GM21423 (cell line): Measurements from ENCODE around the gene TTBK2.
"Not testable (repeated sequence)": the region's sequence is repeated elsewhere in the genome, so short reads cannot be mapped to it uniquely, and the experiment has no call there.

Experiments
- ATAC-seq: cut with Tn5 transposase; IDR thresholded peaks from one replicate; pipeline ENCODE4 v1.9.1; 2021; ENCODE audit warnings: mild to moderate bottlenecking, moderate library complexity; ENCODE audit not compliant: unreplicated experiment

TTBK2 gene

DNA sequence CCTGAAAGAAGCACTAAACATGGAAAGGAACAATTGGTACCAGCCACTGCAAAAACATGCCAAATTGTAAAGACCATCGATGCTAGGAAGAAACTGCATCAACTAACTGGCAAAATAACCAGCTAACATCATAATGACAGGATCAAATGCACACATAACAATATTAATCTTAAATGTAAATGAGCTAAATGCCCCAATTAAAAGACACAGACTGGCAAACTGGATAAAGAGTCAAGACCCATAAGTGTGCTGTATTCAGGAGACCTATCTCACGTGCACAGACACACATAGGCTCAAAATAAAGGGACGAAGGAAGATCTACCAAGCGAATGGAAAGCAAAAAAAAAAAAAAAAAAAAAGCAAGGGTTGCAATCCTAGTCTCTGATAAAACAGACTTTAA, 154.5 kb downstream of the TTBK2 start:
- not testable (repeated sequence) for ATAC-seq

DNA sequence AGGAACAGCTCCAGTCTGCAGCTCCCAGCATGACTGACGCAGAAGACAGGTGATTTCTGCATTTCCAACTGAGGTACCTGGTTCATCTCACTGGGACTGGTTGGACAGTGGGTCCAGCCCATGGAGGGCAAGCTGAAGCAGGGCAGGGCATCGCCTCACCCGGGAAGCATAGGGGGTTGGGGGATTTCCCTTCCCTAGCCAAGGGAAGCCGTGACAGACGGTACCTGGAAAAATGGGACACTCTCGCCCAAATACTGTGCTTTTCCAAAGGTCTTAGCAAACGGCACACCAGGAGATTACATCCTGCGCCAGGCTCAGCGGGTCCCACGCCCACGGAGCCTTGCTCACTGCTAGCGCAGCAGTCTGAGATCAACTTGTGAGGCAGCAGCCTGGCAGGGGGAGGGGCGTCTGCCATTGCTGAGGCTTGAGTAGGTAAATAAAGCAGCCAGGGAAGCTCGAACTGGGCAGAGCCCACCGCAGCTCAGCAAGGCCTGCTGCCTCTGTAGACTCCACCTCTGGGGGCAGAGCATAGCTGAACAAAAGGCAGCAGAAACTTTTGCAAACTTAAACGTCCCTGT, 156.3 kb downstream of the TTBK2 start:
- not testable (repeated sequence) for ATAC-seq

DNA sequence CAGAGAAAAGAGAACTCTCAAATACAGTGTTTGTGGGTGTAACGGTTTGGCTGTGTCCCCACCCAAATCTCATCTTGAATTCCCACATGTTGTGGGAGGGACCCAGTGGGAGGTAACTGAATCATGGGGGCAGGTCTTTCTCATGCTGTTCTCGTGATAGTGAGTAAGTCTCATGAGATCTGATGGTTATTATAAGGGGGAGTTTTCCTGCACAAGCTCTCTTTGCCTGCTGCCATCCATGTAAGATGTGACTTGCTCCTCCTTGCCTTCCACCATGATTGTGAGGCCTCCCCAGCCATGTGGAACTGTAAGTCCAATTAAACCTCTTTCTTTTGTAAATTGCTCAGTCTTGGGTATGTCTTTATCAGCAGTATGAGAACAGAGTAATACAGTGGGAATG, 158.8 kb downstream of the TTBK2 start:
- ATAC-seq, result not testable (repeated sequence)

DNA sequence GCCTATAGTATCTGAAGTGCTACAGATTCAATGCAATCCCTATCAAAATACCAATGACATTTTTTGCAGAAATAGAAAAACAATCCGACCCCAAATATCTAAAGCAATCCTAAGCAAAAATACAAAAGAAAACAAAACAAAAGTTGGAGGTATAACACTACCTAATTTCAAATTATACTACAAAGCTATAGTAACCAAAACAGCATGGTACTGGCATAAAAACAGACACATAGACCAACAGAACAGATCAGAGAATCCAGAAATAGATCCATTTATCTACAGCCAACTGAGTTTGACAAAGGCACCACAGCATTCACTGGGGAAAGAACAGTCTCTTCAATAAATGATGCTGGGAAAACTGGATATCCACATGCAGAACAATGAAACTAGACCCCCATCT, 159.8 kb downstream of the TTBK2 start:
- no peak for ATAC-seq

DNA sequence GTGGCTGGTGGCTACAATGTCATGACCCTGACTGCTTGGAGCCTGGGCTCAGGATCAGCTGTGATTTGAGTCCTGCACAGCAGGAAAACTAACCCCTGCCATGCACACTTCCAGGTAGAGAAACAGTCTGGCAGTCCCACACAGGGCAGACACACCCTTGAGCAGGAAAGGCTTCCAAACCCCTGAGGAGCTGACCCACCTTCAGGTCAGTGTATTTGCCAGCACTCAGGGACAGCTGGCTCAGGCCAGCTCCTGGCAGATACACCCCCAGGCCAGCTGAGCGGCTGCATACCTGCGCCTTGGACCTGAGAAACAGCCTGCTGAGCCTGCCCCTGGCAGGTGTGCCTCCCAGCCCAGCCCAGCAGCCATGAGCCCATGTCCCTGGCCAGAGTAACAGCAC, 161.5 kb downstream of the TTBK2 start:
- ATAC-seq, result no peak

DNA sequence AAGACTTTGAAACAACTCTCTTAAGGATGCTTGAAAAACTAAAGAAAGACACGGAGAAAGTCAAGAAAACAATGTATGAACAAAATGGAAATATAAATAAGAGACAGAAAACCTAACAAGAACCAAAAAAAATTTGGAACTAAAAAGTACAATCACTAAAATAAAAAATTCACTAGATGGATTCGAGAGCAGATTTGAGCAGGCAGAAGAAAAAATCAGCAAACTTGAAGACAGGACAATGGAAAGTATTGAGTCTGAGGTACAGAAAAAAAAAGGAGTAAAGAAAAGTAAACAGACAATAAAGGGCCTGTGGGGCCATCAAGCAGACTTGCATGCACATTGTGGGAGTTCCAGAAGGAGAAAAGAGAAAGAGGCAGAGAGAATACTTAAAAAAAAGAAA, 170.3 kb downstream of the TTBK2 start:
- ATAC-seq, result no peak

DNA sequence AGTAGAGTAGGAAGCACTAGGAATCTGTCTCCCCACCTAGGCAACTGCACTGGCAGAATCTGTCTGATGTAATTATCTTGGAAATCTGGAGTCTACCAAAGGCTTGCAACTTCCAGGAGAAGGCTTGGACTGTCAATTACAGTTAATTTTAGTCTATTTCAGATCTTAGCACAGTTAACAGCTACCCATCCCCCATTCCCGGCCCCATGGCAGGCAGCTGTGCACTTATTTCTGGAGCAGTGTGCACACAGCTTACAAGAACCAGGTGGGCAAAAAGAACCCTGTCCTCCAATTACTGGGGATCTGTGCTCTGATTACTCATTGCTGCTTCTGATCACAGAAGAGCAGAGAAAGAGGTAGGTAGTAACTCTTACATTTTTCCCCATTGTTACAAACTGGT, 171.3 kb downstream of the TTBK2 start:
- ATAC-seq, result no peak

DNA sequence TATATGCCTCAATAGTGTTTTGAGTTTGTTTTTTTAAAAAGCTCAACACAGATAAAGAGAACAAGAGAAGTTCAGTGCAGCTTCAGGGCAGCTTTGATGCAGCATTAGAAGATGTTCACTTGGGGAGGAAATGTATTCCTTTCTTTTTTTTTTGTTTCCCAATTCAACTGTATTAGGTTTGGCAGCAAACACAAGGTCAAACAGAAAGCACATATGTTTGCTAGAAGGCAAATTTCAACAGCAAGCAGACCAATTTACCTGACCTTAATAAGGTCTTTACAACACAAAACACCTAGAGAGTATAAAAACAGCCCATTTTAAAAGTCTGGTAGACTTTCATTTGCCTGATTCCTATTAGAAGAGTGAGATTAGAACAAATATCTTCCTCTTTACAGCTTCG, 176.4 kb downstream of the TTBK2 start:
- no peak for ATAC-seq

DNA sequence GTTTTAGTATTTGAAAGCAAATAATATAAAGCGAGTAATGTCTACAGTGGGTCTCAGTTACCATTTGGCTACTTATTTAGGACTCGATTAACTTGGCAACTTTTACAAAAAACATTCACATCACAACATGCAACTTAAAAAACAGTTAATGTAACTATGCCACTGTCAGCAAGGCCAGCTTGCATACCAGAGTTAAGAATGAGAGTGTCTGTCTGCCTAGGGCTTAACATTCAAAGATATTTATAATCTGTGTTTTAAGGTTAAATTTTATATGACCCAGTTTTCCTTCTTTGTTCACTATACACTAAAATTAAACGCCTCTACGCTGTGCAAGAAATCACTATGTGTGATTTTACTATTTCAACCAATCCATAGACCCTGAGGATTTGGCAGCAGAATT, 178.4 kb downstream of the TTBK2 start:
- ATAC-seq, result no peak

DNA sequence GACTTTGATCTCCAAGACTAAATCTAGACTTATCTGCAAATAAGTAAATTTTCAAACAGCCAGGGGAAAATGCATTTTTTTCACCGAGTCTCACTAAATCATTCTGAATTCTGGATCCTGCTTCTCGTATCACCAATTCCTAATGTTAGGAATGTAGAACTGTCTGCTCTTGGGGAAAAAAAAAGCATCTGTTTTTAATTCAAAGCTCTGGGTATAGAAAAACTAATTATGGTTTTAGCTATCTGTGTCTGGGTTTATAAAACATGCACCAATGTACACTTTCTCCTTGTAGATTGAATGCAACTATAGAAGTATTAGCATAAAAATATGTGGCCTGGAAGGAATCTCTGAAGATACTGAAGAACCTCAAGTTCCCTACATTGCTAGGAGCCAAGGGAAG, 178.9 kb downstream of the TTBK2 start:
- ATAC-seq, result no peak

DNA sequence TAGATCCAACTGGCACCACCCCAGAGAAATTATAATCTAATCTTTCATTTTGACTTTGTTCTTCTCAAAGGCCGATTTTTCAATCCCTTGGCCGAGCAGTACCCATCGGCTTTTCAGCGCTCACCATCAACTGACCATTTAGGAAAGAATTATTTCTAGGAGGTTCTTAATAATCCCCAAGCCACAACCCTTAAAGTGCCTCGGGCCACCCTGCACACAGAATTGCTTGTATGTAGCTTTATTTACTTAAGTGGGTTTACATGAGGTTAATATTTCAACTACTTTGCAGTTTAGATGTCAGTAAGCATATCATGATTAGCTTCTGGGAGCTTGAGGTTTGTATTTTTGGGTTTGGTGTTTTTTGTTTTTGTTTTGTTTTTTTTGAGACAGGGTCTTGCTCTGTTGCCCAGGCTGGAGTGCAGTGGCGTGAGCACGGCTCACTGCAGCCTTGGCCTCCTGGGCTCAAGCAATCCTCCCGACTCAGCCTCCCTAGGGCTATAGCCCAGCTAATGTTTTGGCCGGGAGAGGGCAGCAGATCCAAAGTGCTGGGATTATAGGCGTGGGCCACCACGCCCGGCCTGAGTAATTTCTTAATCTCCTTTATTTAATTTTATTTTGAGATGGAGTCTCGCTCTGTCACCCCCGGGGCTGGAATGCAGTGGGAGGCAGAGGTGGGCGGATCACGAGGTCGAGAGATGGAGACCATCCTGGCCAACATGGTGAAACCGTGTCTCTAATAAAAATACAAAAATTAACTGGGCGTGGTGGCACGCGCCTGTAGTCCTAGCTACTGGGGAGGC, 182.8 kb downstream of the TTBK2 start:
- ATAC-seq, result no peak

DNA sequence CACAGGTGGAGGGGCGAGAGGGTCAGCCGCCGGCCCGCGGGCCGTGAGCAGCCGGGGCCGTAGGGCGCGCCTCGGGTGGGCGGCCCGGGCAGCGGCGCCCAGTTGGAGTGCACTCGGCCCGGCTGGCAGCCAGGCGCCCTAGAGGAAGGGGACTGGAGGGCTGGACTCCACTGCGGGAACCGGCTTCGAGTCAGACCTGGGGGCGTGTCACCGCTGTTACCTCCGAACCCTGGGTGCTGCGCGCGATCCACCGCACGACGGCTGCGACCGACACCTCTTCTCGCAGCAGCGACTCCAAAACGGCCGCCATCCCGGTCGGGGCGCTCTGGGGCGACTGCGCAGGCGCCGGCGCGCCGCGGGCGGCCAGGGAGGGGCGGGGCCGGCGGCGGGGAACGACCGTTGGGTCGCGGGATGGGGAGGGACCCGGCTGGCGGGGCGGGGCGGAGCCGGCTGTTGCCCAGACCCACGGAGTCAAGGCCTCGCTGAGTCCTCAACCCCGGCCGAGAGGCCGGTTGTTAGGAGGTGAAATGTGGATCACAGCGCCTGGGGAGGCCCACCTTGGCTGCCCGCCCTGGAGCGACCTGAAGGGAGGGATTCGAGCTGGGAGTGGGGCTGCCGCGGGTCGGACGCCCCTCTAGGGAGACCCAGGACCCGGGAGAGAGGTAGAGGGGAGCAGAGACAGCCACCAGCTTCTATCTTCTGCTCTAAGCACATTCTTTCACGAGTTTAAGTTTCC, 183.6 kb downstream of the TTBK2 start, which contains the start of gene CDAN1:
TSS of gene CDAN1 (minus strand) at position 336 of the 736 bp plus-strand sequence. CDS start at position 310, 26 bp downstream.
- peak; percentile 86 for ATAC-seq

DNA sequence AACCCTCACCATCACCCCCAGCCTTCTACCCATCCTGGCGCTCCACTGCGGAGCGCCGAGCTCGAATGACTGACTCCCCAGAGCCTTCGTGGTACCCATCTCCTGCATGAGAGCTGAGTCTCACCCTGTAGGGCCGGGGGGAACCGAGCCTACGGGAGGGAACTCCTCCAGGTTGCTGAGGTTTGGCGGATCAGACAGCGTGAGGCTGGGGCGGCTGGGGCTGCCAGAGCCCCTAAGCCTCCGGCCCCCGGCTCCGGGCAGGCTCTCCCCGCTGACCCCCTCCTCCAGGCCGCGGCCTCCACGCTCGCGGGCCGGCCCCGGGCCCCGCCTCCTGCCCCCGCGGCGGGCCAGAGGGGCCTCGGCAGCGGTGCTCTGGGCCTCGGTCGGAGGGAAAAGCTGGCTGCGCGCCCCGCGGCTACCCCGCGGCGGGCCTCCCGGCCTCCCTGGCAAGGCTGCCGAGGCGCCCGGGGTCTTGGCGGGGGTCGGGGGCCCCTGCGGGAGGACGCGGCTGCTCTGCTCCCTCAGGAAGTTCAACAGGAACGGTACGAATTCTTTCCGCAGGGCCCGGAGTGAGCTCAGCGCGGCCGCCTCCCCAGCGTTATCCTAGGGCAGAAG, 184.3 kb downstream of the TTBK2 start:
- ATAC-seq, result peak; percentile 20

DNA sequence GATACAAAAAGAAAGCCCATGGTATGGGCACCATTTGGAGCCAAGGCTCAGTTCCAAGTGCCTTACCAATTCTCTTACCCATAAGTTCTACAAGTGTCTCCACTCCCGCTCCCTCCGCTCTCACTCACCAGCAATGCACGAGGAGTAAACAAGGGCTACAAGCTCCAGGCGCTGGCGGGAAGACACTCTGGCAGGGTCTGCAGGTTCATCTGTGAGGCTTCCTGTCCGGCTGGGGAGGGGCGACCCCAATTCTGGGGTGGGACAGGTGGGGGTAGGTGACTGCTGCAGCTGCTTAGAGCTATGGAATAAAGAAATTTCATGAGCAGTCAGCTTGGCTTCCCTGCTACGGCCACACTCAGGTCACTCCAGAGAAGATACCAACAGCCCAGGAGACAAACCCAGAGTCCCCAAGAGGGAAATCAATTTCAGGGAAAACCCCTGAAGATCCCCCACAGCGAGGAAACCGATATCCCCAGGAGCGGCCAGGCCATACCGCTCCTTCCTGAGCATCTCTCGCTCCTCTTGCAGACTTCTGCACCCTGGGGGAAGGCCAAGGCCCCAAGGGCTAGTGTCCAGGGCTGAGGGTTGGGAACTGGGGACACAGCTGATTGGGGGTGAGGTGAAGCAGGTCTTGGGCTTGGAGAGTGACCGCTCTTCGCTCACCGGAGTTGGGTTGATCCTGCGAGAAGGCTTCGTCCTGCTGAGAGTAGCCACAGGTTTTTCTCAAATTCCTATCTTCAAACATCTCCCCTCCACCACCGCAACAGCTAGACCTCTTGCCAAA, 185.0 kb downstream of the TTBK2 start:
- no peak for ATAC-seq

DNA sequence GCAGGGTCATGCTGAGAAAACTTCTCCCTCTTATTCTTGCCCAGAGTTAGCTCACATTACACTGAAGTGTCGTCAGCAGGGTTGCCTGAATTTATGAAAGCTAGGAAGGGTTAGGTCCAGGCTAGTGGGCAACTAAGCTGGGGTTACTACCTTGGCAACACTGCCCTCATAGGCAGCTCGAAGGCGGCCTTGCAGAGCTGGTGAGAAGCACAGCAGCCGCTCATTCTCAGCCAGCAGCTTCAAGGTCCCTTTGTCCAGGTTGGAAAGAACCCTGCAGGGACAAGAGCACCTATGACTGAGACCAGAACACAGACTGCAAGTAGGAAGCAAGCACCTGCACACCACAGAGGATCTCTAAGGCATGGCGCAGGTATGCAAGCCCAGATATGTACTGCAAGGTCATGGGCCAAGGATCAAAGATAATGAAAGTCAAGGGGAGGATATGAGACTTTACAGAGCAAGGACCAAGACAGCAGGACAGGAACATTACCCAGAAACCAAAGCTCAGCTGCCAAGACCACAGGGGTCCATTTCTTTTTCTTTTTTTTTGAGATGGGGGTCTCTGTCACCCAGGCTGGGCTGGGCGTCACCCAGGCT, 186.4 kb downstream of the TTBK2 start:
- ATAC-seq, result no peak

DNA sequence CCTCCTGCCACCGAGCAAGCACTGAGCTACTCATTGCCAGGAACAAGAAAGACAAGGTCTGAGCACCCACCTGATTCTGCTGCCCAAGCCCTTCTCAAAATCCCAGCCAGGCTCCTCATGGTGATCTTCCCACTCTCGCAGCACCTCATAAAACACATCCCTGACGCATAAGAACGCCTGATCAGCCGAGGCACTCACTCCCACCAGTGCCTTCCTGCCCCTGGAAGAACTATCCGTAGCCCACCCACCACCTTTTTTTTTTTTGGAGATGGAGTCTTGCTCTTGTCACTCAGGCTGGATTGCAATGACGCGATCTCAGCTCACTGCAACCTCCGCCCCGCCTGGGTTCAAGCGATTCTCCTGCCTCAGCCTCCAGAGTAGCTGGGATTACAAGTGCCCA, 187.6 kb downstream of the TTBK2 start:
- no peak for ATAC-seq

DNA sequence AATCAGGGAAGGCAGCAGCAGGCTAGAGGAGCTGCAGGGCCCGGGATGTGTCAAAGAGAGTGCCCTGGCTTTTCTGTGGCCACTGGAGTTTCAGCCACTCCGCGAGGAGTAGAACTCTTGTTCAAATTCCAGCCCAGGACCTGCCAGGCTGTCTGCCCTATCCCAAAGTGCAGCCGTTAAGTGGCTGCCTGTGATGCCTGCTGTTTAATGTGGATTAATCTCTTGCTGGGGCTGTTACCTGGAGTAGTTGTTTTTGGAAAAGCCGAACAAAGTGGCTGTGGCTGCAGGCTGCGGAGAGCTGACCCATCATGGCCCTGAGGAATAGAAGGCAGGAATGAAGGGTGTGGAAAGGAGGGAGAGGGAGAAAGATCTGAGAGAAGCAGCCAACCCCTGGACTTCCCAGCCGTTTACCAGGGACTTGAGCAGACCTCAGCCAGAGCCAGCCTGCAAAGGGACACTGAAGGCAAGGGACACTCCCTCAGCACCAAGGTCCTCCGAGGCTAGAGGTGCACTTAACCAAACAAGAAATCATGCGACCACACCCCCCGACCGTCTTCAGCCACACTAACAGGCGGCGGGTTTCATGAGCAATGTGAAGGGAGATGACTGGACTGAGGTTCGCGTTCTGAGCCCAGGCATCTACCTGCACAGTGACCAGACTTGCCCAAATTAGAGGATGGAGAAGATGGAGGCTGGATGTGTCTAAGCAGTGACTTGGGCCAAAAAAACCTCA, 188.3 kb downstream of the TTBK2 start:
- ATAC-seq, result no peak

DNA sequence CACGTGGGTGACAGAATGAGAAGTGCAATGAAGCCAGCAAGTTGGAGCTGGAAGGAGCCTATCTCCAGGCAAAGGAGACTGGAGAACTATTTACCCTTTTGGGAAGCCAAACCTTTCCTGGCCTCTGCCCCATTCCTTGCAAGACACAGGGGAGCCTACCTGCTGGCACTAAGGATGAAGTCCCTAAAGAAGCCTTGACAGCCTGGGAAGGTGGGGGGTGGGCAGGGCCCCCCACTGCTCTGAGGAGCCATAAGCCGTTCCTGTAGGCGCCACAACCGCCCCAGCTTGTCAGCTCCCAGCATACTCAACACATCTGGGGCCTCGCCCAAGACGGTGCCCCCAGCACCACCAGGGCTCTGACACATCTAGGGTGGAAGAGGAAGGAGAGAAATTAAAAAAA, 189.1 kb downstream of the TTBK2 start:
- no peak for ATAC-seq

DNA sequence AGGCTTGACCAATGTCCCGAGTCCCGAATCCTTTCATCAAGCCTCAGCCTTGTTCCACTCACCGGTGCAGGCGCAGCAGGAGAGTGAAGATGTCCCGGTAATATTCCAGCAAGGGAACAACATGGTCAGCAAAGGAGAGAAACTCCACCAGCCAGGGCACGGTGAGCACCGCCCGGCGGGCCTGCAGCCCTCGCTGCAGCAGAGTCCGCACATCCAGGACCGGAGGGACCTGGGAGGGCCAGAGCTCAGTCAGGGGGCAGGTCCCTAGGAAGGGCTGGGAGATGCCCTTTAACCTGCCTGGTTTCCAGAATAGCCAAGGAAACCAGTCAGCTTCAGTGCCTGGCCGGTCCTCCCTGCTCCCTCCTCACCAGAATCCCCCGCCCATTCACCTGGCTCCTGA, 190.0 kb downstream of the TTBK2 start:
- ATAC-seq, result no peak

DNA sequence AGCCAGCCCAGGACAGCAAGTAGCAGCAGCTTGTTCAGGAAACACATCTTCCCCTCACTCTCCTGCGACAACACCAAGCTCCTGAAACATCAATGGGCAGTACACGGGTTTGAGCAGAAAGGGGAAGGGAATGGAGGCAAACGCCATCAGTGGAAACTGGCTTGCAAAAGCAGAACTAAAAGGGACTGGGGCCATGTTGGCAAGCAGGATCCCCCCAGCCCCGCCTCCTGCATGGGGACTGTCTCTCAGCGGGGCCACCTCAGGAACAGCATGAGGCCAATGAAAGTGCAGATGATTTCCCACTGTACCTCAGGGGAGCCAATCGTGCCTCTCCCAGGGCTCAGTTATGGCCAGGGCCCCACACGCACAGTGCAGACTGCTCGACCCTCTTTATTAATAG, 190.4 kb downstream of the TTBK2 start:
- ATAC-seq, result no peak
